SK-N-MC (cell line): Measurements from ENCODE around the gene KIAA1755.

Experiments used
- EZH2 ChIP-seq: fragments of 200-600 bp; sonication (generic); IDR thresholded peaks from one replicate; pipeline ENCODE4 v1.6.1; 2017; ENCODE audit warnings: antibody characterized with exemption
- FOXP2 ChIP-seq: optimal IDR thresholded peaks from 2 replicates; pipeline ENCODE3; 2011; ENCODE audit warnings: mild to moderate bottlenecking, moderate library complexity; ENCODE audit not compliant: insufficient read depth; ENCODE audit errors: extremely low read length, control extremely low read depth
- POLR2AphosphoS5 ChIP-seq: IDR thresholded peaks from 2 replicates; pipeline ENCODE4 v1.6.1; 2012; ENCODE audit warnings: mild to moderate bottlenecking, low read depth, low read length, borderline replicate concordance

DNA sequence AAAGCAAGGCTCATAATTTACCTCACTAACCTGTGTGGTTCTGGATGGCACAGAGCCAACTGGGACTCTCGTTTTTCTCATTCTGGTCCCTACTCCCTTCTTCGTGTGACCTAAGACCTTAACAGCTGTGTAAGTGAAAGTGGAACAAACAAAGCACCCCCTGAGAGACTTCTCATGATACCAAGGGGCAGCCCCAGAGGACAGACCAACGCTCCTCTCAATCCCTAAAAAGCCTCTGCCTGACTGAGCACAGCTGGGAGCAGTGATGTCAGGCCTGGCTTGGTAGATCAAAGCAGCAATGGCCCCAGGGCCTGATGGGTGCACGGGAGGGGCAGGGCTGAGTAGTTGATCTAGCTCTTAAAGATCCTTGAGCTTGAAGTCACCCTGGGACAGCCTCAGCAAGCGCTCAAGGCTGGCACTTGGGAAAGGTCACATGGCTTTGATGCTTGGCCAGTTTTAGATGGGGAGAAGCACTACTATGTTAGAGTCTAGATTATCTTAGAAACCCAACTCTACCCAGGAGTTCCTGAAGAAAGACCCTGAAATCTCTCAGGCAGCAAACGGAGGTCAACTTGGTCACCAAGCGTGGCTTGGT lies 79.2 kb downstream of the KIAA1755 start:
- TF ChIP-seq EZH2 = no peak
- no peak for TF ChIP-seq POLR2AphosphoS5
- TF ChIP-seq FOXP2 = no peak
